Spleen (tissue), 7 donors: Measurements from ENCODE around the gene HOXD8.

Experiments
- CTCF ChIP-seq, 11 experiments: fragments of 200-600 bp in 7 of 11; fragments of 450-650 bp in 4 of 11; sonication (generic) in 4 of 11; IDR thresholded peaks in 8 of 11; conservative IDR thresholded peaks in 3 of 11; 1 replicate in 7 of 11; 2 replicates in 4 of 11; pipeline versions ENCODE4 v1.4.0 to v1.8.0; 2016 to 2021; ENCODE audit warnings: antibody characterized with exemption in 11 of 11, inconsistent platforms in 4 of 11, mild to moderate bottlenecking in 1 of 11
- POLR2A ChIP-seq, 3 donors: fragments of 450-650 bp; IDR thresholded peaks; one replicate each; pipeline ENCODE4 v1.5.1; 2017; ENCODE audit warnings: antibody characterized with exemption in 3 of 3, mild to moderate bottlenecking in 1 of 3
- POLR2AphosphoS5 ChIP-seq, 3 donors: sonication (generic); formaldehyde crosslinking; IDR thresholded peaks; one replicate each; pipeline ENCODE4 v1.5.1; 2017; ENCODE audit warnings: antibody characterized with exemption in 3 of 3
- donor health status: DM: no; HTN: no; CAD: no; lungs with moderate emphysema.
- donor health status: DM: no; HTN: no; CAD: no.
- donor health status: DM: no; HTN: no; CAD: no.

- TF ChIP-seq POLR2AphosphoS5 (IDR thresholded peaks at IDR 0.05), result no peak
- no peak for TF ChIP-seq CTCF (IDR thresholded peaks at IDR 0.05 in 8 of 11, conservative IDR thresholded peaks at IDR 0.05 in 3 of 11)
- no peak for TF ChIP-seq POLR2A (IDR thresholded peaks at IDR 0.05)
Observed at GRCh38 chr2:176124110-176124946, 5.2 kb upstream of the HOXD8 start.
